Measurements from ENCODE around the gene LRRC2.
"Not testable (repeated sequence)": the region's sequence is repeated elsewhere in the genome, so short reads cannot be mapped to it uniquely, and the experiment has no call there.

The LRRC2 gene

DNA sequence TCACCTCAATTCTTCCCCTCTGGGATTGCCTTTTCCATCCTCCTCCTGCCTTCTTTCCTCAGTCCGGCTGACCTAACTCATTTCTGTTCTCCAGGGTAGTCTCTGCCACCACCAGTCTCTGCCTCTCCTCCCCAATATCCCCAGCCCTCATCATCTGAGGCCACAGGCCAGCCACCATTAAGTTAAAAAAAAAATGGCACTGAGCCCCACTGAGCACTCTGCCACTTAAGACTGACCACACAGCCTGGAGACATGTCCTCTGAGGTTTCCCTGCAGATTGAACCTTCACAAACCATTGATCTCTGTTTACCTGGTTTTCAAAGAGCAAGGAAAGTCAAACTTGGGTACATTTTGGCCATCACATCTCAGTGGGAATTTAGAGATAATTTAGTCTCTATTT lies 13.6 kb downstream of the LRRC2 start:
- DNase-seq (ENCODE audit: low spot score) = no peak

DNA sequence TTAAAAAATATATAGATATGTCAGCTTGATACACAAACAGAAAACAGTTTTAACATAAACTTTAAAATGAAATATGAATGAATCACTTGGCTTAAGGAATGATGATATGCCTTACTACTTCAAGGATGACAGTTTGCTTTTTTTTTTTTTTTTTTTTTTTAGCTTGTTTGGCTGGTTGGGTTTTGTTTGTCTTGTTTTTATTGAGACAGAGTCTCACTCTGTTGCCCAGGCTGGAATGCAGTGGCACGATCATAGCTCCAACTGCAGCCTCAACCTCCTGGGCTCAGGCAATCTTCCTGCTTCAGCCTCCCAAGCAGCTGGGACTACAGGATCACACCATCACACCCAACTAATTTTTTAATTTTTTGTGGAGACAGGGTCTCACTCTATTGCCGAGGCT lies 14.5 kb downstream of the LRRC2 start:
- no peak for DNase-seq (ENCODE audit: low spot score)

- no peak for DNase-seq (ENCODE audit: low spot score)
Observed at GRCh38 chr3:46549989-46550388, 16.1 kb downstream of the LRRC2 start.

DNA sequence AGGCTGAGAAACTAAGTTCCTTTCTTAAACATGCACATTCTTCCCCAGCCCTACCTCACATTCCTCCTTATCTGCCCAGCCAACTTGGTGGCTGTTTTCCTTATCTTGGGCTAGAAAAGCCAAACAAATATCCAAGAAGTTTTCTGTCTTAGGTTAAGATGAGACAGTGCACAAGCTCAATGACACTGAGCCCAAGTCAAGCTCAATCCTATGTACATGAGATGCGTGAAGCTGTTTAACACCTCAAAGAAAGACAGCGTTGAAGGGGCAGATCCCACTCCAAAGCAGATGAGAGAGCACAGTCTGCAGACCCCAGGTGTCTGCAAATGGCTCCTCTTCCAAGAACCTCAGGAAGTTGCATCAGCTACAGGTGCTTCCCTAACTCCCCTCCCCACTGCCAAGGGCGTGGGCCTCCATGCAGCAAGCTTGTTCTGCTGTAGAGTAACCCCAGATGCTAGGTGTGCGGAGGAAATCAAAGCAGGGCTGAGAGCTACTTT lies 16.6 kb downstream of the LRRC2 start:
- DNase-seq (ENCODE audit: low spot score) = no peak

DNA sequence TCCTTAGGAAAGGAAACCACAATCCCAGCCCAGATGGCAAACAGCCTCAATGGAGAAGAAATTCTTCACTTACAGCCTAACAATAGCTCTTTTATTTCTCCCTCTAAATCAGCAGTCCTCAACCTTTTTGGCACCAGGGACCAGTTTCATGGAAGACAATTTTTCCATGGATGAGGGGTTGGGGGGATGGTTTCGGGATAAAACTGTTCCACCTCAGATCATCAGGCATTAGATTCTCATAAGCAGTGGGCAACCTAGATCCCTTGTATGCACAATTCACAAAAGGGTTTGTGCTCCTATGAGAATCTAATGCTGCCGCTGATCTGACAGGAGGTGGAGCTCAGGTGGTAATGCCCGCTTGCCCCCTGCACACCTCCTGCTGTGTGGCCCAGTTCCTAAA lies 17.5 kb downstream of the LRRC2 start:
- not testable (repeated sequence) for DNase-seq (ENCODE audit: low spot score)

DNA sequence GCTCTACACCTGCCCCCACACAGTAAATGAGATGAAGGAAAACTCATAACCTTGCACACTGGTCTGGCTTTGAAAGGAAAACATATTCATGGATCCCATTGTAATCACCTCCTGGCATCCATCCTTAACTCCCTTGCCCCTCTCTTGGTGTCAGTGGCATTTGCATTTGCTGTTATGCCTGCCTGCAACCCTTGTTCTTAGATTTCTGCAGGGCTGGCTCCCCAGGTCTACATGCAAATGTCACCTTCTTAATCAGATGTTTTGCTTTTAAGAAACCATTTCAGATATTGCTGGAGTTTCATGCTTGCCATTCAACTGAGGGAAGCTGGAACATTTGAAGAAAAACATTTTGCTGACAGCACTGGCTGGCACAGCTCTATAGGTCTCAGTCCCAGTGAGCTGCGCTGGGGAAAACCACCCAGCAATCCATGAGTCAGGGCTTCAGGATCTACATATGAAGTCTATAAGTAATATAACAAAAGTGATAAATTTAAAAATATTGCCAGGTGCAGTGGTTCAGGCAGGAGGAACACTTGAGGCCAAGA lies 19.1 kb downstream of the LRRC2 start:
- DNase-seq (ENCODE audit: low spot score) = no peak

DNA sequence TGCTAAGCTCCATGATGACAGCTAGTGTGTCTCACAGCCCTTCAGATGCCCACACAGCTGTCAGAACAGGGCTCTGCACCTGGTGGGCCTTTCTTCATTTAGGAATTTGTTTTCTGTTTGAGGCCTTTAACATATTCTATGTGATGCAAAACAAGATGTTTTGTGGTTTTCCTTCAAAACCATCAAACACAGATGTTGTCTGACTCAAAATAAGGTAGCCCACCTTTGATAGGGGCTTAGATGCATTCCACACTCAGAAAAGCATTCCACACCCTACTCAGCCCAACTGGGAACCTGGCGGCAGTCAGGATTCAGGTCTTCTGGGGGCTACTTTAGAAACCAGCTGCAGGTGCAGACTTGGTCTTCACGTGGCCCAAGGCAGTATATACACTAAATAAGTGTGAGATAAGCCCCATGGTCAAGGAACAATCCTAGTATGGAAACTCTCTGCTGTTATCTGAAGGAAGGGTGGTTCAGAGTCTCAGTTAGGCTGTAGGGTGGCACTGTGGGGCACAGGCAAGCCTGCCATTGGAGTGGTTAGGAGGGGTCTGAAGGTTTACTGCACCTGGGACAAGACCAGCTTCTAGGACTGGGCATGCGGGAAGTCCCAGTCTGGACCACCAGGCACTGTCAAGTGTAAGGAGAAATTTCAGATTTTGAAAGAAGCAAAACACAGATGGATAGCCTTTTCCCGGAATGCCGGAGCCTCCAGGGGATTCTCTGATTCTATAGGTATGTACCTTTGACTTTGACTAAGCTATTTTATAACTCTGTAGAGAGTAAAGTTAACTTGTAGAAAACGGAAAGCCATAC lies 20.1 kb downstream of the LRRC2 start:
- no peak for DNase-seq (ENCODE audit: low spot score)

DNA sequence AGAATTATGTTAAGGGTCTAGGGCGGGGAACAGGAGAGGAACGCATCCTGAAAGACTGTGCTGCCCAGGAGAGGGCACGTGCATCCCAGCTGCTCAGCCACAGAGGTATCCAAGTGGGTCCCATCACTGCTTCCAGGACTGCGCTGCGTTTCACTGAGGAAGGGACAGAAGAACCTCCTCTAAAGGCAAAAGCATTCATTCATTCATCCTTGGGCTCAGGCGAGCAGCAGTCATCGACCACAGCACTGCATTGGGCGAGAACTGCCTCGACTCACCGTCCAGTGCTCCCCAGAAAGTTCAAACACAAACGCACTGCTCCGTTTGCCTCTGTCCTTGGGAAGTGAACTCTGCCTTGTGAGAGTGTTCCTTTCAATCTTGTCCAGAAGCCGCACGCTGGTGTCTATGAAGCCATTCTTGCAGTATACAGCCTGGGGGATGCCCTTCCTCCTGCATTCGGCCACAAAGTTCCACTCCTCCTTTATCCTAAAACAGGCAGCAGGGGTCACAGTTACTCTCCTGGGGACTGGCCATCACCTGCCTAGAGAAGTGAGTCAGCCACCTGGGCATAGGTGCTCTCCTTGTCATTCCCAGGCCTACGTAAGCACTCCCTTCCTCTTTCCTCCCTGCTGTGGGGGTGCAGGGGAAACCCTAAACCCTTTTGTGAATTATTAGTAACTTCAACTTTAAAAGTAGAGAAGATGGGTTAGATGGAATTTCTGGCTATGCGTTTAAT lies 21.2 kb downstream of the LRRC2 start:
- DNase-seq (ENCODE audit: low spot score) = no peak

DNA sequence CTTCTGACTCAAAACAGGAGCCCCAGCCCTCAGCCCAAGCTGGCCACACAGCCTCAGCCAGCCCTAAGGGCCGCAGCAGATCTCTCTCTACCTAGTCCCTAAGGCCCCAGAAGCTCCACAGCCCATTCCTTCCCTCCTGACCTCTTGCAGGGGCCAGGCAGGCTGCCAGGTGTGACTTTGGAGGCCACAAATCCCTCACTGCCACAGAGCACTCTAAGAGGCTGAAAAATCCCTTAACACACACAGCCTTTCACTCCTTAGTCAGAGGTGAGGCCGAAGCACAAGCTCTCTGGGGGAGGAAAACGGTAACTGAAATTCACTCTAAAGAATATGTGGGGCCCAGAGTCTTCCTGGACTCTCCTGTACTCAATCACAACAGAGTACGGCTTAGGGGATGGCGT lies 23.3 kb downstream of the LRRC2 start:
- no peak for DNase-seq (ENCODE audit: low spot score)

GRCh38 chr3:46542344-46542743 lies 23.8 kb downstream of the LRRC2 start:
- DNase-seq (ENCODE audit: low spot score) = no peak

GRCh38 chr3:46541835-46542234 lies 24.3 kb downstream of the LRRC2 start:
- DNase-seq (ENCODE audit: low spot score) = no peak

DNA sequence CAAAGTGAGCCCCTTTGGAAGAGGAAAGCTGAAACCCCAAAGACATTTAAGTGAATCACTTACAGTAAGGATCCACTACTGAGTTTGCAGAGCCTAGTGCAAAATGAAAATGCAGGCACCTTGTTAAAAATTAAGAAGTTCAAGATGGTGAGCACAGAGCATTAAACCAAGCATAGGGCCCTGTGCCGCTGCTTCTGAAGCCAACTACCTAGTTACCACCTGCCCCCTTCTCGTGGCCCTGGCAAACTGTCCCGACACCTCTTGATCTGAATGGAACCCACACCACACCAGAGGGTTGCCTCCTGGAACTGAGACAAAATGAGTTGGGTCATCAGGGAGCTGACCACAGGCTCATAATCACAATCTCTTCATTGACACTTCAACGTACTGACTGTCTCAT lies 25.6 kb downstream of the LRRC2 start:
- no peak for DNase-seq (ENCODE audit: low spot score)

DNA sequence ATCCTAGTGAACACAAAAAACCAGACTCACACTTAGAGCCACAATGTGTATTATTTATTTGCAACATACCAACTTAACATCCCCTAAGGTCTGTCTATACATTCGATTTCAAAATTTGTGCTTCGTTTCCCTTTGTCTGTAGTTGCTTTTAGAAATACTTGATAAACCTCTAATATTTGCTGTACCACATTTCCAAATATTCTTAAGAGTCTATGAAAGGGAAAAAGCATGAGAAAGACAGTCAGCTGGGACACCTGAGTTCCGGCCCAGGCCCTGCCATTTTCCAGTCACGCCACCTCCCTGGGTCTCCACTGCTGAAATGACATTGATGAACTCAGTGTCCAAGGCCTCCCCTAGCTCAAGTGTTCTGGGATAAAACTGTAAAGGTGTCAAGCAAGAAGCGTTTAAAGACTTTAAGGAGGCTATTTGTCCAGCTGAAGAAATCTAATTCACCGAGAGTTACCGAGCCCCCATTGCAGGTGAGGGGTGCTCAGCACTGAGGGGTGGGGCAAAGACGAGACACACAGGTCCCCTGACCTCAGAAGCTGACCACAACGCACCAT lies 26.6 kb downstream of the LRRC2 start:
- DNase-seq (ENCODE audit: low spot score) = no peak

GRCh38 chr3:46538803-46539442 lies 27.2 kb downstream of the LRRC2 start:
- DNase-seq (ENCODE audit: low spot score) = no peak

- not testable (repeated sequence) for DNase-seq (ENCODE audit: low spot score)
Observed at GRCh38 chr3:46538425-46538802, 27.7 kb downstream of the LRRC2 start.

GRCh38 chr3:46537779-46538178 lies 28.3 kb downstream of the LRRC2 start:
- DNase-seq (ENCODE audit: low spot score) = no peak

GRCh38 chr3:46537316-46537715 lies 28.8 kb downstream of the LRRC2 start:
- DNase-seq (ENCODE audit: low spot score) = no peak

GRCh38 chr3:46536758-46537157 lies 29.3 kb downstream of the LRRC2 start:
- DNase-seq (ENCODE audit: low spot score) = no peak

DNA sequence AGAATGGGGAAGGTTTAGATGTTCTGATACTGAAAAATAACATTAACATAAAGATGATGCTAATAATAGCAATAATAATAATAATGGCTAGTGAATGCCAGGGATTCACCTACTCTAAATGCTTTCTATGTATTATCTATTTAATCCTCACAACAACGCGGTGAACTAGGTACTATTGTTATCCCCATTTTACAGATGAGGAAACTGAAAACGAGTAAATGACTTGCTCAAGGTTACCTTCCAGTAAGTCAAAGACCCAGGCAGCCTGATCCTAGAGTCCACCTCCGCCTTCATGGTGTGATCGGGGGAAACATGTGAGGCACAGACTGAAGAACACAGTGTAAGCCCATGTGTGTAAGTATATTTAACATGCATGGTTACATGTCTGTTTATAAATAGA lies 30.4 kb downstream of the LRRC2 start:
- DNase-seq (ENCODE audit: low spot score) = no peak

DNA sequence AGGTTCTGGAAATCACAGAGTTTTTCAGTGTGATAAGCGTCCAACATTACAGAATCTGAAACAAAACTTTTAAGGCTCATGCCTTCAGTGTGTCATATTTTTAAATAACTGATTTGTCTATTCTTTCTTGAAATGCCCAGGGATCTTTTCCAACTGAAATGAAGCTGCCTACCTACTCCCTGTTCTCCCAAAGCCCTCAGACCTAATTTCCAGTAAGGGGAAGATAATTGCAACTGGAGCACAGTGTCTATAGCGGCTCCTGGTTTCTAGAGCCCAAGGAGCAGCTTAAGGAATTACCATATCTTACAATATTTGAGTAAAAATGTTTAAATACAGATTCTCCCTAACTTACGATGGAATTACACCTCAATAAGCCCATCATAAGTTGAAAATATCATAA lies 33.0 kb downstream of the LRRC2 start:
- DNase-seq (ENCODE audit: low spot score) = no peak

DNA sequence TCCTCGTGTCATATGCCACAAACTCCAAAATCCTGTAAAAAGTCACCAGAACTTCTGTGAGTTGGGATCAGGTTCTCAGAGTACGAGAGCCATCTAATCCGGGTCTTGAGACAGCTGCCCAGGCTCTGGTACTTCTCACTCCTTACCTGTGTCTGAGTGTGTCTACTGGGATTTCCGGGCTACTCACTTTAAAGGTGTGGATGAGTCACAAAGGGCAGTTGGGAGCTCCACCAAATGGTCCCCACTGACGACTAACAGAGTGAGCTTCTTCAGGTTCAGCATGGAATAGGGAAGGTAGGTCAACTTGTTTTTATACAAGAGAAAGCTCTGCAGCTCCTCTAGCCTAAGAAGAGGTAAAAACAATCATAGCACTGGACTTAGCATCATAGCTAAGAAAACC lies 38.9 kb downstream of the LRRC2 start:
- DNase-seq (ENCODE audit: low spot score) = no peak

DNA sequence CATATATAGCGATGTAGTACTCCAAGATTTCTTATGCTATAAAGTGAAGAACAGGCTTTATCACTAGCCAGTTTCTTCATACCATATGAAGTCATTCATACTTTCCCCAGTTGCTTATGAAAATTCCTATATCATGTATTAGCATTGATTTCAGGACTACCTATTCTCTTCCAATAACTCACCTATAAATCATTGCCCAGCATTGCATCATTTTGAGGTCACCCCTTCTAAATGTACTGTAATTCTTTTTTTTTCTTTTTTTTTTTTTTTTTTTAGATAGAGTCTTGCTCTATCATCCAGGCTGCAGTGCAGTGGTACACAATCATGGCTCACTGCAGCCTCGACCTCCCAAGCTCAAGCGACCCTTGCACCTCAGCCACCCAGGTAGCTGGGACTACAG lies 41.3 kb downstream of the LRRC2 start:
- no peak for DNase-seq (ENCODE audit: low spot score)
